ENCODE measurements around the gene LRRIQ3. TPM values are rescaled to one million over a fixed set of nuclear protein-coding genes. Genes with fewer than 3 reads are reported as not detected.

LRRIQ3 gene
- polyA plus RNA-seq, 4 donors, result 5.0 to 5.6 (median 5.1) TPM

Other genes with a start within 250 kb of the LRRIQ3 start
- 10 to 100 TPM; 27.5 to 33.2 (median 30.4) TPM for gene FPGT, start 66 bp upstream of the LRRIQ3 start, polyA plus RNA-seq (ENCODE audit: insufficient read length in 4 of 4)
- 1 to 10 TPM in 3 of 4 donors, under 1 TPM in 1; 0.62 to 2.6 (median 2.1) TPM for gene TNNI3K, start 37.2 kb upstream of the LRRIQ3 start, polyA plus RNA-seq (ENCODE audit: insufficient read length in 4 of 4)